ENCODE data around the gene CDH4.

- TF ChIP-seq CTCF (IDR thresholded peaks at IDR 0.05; ENCODE audit: insufficient read depth, low read depth, low read length) = no peak
- no peak for TF ChIP-seq EZH2 (IDR thresholded peaks at IDR 0.05; ENCODE audit: insufficient read depth, low read length)
Observed at GRCh38 chr20:61900011-61900944, 648.2 kb downstream of the CDH4 start.

Data from astrocyte (in vitro differentiated cells and primary cell).